ENCODE data around the gene NKX2-1.

- TF ChIP-seq CTCF (conservative IDR thresholded peaks at IDR 0.05; ENCODE audit: low read depth, low read length) (no peak), EZH2 (IDR thresholded peaks at IDR 0.05; ENCODE audit: borderline replicate concordance, low read depth, low read length, poor library complexity, severe bottlenecking) (peak; percentile 66)
Measured at GRCh38 chr14:36508418-36509068, 11.5 kb downstream of the NKX2-1 start.
